GM12874 (cell line): ENCODE results near the gene ASNSD1.

Experiments used
- TF ChIP-seq, protein P1 (sequence below): IDR thresholded peaks from 2 replicates; pipeline ENCODE4 v1.5.1; 2011; ENCODE audit warnings: low read depth, mild to moderate bottlenecking, control low read depth, low read length, moderate library complexity; ENCODE audit not compliant: insufficient read depth

ASNSD1 gene

DNA sequence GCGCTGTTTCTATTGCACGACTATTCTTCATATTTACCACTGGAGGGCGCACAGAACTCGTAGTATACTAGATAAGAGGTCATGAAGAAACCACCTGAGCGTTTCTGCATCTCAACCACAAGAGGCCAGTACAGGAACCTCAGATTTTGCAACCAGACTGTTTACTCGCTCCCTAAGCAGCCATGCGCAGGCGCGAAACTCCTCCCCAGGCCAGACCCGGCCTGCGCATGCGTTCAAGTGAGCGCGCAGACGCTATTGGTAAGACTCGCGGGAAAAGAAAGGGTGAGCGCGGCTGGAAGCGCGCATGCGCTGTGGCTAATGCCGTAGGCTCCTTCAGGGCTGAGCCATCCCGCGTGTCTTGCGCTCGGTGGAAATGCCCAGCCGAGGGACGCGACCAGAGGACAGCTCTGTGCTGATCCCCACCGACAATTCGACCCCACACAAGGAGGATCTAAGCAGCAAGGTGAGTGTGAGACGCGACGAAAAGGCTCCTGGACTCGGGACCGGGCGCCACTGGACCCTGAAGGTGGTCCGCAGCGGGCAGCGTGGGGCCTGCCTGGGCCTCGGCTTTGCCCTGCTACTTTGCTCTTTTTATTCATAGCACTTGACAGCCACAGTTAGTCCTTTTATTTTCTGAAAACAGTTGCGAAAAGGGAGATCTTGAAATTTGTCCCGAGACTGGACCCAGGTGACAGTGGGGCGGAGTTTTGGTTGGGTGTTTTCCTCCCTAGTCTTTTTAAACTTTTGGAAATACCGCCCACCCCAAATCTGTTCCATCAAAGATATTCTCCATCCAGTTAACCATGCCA is at the start of gene ASNSD1:
Gene ASNSD1, plus strand, starts transcription at position 312 of the 809 bp plus-strand sequence. CDS start 4,674 bp downstream, outside the sequence.
- TF ChIP-seq, protein P1, sequence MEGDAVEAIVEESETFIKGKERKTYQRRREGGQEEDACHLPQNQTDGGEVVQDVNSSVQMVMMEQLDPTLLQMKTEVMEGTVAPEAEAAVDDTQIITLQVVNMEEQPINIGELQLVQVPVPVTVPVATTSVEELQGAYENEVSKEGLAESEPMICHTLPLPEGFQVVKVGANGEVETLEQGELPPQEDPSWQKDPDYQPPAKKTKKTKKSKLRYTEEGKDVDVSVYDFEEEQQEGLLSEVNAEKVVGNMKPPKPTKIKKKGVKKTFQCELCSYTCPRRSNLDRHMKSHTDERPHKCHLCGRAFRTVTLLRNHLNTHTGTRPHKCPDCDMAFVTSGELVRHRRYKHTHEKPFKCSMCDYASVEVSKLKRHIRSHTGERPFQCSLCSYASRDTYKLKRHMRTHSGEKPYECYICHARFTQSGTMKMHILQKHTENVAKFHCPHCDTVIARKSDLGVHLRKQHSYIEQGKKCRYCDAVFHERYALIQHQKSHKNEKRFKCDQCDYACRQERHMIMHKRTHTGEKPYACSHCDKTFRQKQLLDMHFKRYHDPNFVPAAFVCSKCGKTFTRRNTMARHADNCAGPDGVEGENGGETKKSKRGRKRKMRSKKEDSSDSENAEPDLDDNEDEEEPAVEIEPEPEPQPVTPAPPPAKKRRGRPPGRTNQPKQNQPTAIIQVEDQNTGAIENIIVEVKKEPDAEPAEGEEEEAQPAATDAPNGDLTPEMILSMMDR, result peak; percentile 77

DNA sequence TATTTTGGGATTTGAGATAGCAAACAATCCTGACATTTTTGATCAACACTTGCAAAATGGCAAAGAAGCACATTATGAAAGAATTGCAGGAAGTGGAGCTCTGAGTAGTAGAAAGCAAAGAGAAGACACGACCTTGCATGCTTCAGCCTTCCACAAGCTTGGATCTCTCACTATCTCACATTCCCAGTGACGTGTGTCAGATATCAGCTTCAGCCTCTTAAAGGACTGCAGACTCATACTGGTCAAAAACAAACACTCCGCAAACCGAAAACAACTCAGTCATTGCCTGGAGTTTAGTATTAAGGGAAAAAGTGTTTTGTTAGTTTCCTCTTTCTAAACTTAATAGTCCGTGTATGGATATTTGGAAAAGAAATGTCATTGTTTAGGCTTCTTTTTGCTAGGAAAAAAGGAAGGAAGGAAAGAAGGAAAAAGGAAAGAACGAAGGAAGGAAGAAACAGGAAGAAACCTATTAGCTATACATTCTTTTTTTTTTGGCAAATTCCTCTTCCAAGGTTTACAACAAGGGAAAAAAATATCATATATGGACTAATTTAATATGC is 48.1 kb upstream of the ASNSD1 start:
- TF ChIP-seq, protein P1, result no peak

DNA sequence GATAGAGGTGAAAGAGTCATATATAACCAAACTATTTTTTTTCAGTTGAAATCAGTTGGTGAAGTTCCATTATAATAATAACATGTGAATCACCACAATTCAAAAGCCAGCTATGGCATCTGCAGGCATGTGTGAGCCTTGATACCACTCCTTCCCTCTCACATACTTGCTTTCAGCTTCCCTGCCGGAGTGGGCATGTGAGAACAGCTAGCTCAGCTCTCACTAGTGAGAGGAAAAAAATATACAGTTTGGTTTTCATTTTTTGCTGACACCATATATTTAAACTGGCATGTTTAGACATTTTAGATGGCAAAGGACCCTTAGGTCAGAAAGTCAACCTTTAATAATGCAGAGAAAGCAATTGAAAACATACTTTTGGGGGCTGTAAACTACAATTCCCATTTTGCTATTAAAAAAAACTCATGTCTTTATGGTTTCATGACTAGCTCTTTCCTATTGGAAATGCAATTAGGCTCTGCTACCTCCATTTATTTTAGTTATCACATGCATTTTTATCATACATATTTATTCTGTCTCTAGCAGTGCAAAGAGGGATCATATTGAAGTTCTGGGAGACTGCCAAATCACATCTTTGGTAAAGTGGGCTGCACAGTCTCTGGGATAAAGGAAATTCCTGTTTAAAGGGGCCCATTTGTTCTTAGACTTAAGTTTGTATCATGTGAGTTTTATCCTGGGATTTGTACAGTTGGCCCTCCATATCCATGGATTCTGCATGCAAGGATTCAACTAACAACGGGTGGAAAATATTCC is 47.4 kb upstream of the ASNSD1 start:
- TF ChIP-seq, protein P1, result no peak

DNA sequence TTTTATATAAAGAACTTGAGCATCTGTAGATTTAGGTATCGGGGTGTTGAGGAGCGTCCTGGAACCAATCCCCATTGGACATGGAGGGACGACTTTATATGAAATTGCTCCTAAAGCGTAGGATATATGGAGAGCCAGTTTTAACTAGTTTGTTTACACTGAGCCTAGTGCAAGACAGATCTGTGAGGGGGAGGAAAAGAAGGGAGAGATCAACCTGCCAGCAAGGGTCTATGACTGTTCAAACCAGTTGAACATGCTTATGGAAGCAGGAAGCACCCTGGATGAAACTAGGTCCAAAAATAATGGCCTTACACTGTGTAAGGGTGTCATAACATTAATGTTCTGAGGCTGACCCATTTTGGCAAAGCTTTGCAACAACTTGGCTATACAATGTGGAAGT is 46.7 kb upstream of the ASNSD1 start:
- TF ChIP-seq, protein P1, result no peak

DNA sequence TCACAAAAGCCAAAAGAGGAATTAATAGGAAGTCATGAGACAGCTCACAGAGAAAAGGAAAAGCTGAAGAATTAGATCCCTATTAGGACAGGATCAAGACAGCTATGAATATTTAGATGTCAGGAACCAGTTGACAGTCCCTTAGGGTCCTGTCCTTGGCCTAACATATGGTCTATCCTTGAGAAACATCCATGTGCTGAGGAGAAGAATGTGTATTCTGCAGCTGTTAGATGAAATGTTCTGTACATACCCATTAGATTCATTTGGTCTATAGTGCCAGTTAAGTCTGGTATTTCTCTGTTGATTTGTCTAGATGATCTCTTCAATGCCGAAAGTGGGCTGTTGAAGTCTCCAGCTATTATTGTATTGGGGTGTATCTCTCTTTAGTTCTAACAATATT is 43.1 kb upstream of the ASNSD1 start:
- TF ChIP-seq, protein P1, result no peak

DNA sequence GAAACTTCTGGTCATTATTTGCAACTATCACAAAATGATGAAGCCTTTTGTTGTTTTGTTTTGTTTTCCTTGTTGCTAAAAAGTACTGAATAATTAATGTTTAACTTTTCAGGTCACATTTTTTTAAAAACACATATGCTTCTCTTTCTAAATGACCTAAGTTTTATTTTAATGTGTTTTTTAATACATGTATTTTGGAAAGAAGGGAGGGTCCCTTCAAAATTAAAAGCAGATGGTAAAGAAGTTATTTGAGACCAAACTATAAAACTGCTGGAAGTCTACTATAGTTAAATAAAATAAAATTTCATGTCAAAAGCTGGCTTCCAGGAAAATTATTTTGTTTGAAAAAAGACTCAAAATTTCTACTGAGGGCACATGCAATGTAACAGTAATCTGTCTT is 39.5 kb upstream of the ASNSD1 start:
- TF ChIP-seq, protein P1, result no peak

DNA sequence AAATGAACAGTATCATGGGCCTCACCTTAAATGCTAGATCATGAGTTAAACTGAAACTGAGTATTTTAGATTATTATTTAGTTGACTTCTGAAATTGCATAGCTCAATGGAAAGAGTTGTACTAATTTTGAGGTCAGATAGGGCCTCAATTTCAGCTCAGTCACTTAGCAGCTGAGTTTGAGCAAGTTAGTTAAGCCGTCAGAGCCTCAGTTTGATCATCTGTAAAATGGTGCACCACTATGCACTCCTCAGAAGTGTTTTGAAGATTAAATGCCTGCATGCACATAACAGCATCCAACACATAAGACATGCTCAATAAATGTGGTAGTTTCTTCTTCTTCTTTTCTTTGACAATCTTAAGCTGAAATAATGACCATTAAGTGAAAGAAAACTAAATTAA is 38.2 kb upstream of the ASNSD1 start:
- TF ChIP-seq, protein P1, result no peak
